ENCODE measurements around the gene PLEKHG4. TPM values are rescaled to one million over a fixed set of nuclear protein-coding genes. Genes with fewer than 3 reads are reported as not detected.

Gene PLEKHG4
- total RNA-seq, 1 donor from 2014 or later = 3.7 TPM

DNA sequence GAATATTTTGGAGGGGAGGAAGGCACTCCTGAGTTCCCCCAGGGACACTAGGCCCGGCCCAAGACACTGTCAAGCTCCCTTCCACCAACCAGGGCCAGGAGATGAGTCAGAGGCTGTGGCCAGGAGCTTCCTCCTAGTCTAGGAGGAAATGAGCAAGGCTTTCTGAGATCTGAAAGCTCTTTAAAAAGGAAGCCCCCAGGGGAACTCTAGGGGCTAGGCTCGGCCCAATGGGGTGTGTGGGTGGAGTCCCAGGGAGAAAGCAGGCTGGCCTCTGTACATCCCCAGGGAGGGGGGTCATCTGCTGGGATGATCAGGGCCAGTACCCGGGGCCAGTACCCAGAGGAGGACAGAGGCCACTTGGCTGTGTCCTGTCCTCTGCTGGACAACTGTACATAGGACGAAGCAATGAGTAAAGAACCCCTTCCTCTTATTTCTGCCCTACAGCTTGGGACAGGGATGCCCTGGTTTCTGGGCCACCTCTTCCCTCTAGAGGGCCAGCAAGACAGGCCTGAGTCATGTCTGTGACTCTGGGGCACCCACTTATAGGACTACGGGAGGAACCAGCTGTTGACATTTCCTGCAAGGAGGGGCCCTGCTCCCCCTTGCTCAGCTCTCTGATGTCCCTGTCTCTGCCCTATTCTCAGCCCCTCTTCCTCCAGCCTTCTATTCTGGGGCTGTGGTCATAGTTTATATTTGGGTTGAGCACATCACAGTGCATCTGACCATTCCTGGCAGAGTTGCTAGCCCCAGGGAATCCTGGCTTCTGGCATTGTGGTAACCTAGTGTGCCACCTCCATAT lies 34.7 kb upstream of the PLEKHG4 start:
- intact Hi-C loops (cut with DNase I) = loop anchor here (10.0 kb wide), 3 partner anchors 420 to 600 kb away; partner anchors contain the start of genes ACD, C16orf86, CENPT and ENKD1

DNA sequence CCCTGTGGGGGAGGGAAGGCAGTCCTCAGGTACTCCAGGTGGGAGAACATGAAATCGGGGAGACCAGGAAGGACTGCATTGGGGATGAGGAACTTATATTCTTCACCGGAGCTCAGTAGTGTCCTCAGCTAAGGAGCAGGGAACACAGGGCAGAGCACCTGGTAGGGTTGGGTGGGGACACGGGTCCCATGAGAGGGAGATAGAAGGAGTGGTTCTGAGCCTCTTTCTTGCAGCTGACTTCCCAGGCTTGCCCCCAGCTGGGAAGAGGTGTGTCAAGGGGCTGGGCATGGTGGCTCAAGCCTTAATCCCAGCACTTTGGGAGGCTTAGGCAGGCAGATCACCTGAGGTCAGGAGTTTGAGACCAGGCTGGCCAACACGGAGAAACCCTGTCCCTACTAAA lies 34.1 kb upstream of the PLEKHG4 start:
- intact Hi-C loops (cut with DNase I) = loop anchor here (10.0 kb wide), 3 partner anchors 420 to 600 kb away; partner anchors contain the start of genes ACD, C16orf86, CENPT and ENKD1
- H3K27me3 ChIP-seq = peaks cover 6% of the 10 kb centered on the region
- H3K4me1 ChIP-seq = peaks cover 36 to 44% of the 10 kb centered on the region in 2 donors
- no peaks in the 10 kb centered on the region for H3K9me3 ChIP-seq
- peak overlapping the region; percentile 82 to 89 for H3K27ac ChIP-seq
- peak overlapping the region; percentile 65 to 69 for H3K4me3 ChIP-seq
- DNase-seq (ENCODE audit: low spot score in 2 of 2) = no peak
- TF ChIP-seq, protein P1, sequence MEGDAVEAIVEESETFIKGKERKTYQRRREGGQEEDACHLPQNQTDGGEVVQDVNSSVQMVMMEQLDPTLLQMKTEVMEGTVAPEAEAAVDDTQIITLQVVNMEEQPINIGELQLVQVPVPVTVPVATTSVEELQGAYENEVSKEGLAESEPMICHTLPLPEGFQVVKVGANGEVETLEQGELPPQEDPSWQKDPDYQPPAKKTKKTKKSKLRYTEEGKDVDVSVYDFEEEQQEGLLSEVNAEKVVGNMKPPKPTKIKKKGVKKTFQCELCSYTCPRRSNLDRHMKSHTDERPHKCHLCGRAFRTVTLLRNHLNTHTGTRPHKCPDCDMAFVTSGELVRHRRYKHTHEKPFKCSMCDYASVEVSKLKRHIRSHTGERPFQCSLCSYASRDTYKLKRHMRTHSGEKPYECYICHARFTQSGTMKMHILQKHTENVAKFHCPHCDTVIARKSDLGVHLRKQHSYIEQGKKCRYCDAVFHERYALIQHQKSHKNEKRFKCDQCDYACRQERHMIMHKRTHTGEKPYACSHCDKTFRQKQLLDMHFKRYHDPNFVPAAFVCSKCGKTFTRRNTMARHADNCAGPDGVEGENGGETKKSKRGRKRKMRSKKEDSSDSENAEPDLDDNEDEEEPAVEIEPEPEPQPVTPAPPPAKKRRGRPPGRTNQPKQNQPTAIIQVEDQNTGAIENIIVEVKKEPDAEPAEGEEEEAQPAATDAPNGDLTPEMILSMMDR (IDR thresholded peaks at IDR 0.05) = no peak
- H3K36me3 ChIP-seq = no peaks in the 10 kb centered on the region

More for the DNA sequence above, 34.7 kb upstream of the PLEKHG4 start:
- TF ChIP-seq, protein P1 (IDR thresholded peaks at IDR 0.05) = no peak
- Histone ChIP-seq H3K27me3 (peaks cover 6% of the 10 kb centered on the region), H3K27ac (peak overlapping the region; percentile 82 to 89), H3K9me3 (no peaks in the 10 kb centered on the region), H3K4me1 (peaks cover 36 to 44% of the 10 kb centered on the region in 2 donors), H3K36me3 (no peaks in the 10 kb centered on the region), H3K4me3 (peak overlapping the region in 1 of 2 donors; percentile 69)
- peak; percentile 66 to 89 for DNase-seq (ENCODE audit: low spot score in 2 of 2)

DNA sequence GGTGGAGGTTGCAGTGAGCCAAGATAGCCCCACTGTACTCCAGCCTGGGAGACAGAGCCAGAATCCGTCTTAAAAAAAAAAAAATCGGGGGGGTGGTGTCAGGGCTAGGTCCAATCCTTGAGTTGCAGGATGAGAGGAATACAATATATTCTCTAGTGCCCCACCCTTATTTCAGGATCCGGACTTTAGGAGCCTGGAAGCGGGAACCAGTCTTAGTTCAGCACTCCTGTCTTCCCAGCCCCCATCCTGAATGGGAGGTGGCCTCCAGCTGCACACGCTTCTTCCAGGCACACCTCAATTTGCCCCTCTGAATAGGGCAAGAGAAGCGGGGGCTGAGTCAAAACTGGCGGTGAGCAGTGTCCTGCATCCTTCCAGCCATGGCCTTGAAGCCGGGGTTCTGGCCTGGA lies 33.7 kb upstream of the PLEKHG4 start:
- Histone ChIP-seq H3K27me3 (peaks cover 6% of the 10 kb centered on the region), H3K4me1 (peaks cover 33 to 39% of the 10 kb centered on the region in 2 donors), H3K9me3 (no peaks in the 10 kb centered on the region), H3K27ac (peak overlapping the region; percentile 82 to 89), H3K36me3 (no peaks in the 10 kb centered on the region), H3K4me3 (peak overlapping the region; percentile 65 to 69)
- intact Hi-C loops (cut with DNase I) = loop anchor here (10.0 kb wide), 3 partner anchors 419 to 599 kb away; partner anchors contain the start of genes ACD, C16orf86, CENPT and ENKD1
- DNase-seq (ENCODE audit: low spot score in 2 of 2) = no peak
- TF ChIP-seq, protein P1 (IDR thresholded peaks at IDR 0.05) = no peak

DNA sequence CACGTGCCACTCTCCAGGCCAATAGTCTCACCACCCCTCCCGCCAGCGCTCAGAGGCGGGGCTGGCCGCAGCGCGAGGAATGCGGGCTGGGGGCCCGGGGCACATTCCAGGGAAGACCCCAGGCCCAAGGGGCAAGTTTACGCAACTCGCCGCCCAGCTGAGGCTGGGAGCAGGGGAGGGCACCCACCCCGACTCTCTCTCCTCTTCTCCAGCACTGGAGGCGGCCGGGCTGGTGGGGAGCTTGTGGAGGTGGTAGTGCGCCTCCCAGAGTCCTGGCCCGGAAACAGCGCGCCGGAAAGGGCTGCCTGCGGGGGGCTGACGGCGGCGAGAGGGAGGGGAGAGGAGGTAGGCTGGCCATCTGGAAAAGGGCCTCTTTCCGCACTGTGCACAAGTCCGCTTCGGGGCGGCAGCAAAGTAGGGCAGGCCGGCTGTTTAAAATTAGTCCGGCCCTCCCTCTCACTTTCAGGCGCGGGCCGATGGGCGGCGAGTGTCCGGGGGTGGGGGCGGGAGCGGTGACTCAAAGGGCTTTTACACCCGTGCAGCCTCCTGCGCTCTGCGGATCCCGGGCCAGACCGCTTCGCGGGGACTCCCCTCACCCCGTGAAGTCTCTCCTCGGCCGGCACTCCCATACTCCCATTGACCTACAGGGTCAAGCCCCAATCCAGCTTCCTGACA lies 33.1 kb upstream of the PLEKHG4 start:
- H3K27ac ChIP-seq = peak overlapping the region; percentile 82 to 89
- TF ChIP-seq, protein P1 (IDR thresholded peaks at IDR 0.05) = peak in 2 of 3 experiments; percentile 48 to 54
- H3K27me3 ChIP-seq = peaks cover 6% of the 10 kb centered on the region
- intact Hi-C loops (cut with DNase I) = loop anchor here (10.0 kb wide), 3 partner anchors 419 to 599 kb away; partner anchors contain the start of genes ACD, C16orf86, CENPT and ENKD1
- H3K9me3 ChIP-seq = no peaks in the 10 kb centered on the region
- DNase-seq (ENCODE audit: low spot score in 2 of 2) = peak in 1 of 2 donors; percentile 87
- H3K36me3 ChIP-seq = no peaks in the 10 kb centered on the region
- H3K4me3 ChIP-seq = peak overlapping the region; percentile 65 to 69
- H3K4me1 ChIP-seq = peaks cover 31 to 34% of the 10 kb centered on the region in 2 donors

DNA sequence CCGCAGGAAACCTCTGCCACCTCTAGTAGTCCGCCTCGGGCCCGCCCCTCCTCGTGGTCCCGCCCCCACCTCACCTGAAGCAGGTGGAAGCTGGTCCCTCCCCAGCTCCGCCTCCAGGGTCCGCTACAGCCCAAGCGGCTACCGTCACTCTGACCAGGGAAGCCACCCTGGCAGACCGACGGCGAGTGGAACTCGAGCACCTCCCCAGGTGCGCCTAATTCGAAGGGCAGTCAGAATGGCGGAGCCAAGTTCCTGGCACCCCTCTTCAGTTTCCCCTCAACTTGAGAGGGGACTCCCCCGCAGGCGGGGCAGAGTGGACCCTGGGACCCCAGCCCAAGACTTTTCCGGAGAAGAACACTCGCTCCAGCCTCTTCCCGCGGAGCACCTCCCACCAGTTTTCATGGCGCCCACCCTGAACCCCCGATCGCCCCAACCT lies 32.6 kb upstream of the PLEKHG4 start:
- peaks cover 28 to 31% of the 10 kb centered on the region in 2 donors for H3K4me1 ChIP-seq
- H3K27ac ChIP-seq = peak overlapping the region; percentile 82 to 89
- TF ChIP-seq, protein P1 (IDR thresholded peaks at IDR 0.05) = no peak
- peak overlapping the region; percentile 65 to 69 for H3K4me3 ChIP-seq
- H3K27me3 ChIP-seq = peaks cover 6% of the 10 kb centered on the region
- no peaks in the 10 kb centered on the region for H3K36me3 ChIP-seq
- no peaks in the 10 kb centered on the region for H3K9me3 ChIP-seq
- intact Hi-C loops (cut with DNase I) = loop anchor here (1.0 to 10.0 kb wide), 4 partner anchors 19 to 598 kb away; partner anchors contain the start of genes ACD, C16orf86, CENPT and ENKD1
- no peak for DNase-seq (ENCODE audit: low spot score in 2 of 2)
